PC-9 (cell line): ENCODE results near the gene CNTNAP2. TPM values are rescaled to one million over a fixed set of nuclear protein-coding genes. Genes with fewer than 3 reads are reported as not detected.

ENCODE experiments used
- BruUV-seq: library from RNA; stranded (reverse); fragments of 400-500 nt; replicated peaks from 2 replicates; lab custom pipeline; 2021; lab: Mats Ljungman, UMichigan
- CTCF ChIA-PET: fragments of 300-600 bp; sonication (Branson Sonifier 250); formaldehyde crosslinking; loops from one replicate; lab custom pipeline; 2022; ENCODE audit warnings: antibody characterized with exemption; lab: Charles Lee
- POLR2A ChIA-PET: fragments of 300-600 bp; sonication (Branson Sonifier 250); formaldehyde crosslinking; loops from one replicate; lab custom pipeline; 2022; ENCODE audit warnings: antibody characterized with exemption; ENCODE audit not compliant: unreplicated experiment; lab: Charles Lee
- DNase-seq, 2 experiments: peaks; one replicate each; pipeline versions ENCODE4 v3.0.0 to v3.0.0-alpha.2; 2015 to 2022; ENCODE audit warnings: mixed read lengths in 1 of 2
- H2AFZ ChIP-seq: fragments of 200-600 bp; sonication (generic); 2 replicates; pipeline ENCODE4 v1.8.1; 2017; ENCODE audit warnings: antibody characterized with exemption
- H3F3A ChIP-seq: fragments of 200-600 bp; sonication (generic); 2 replicates; pipeline ENCODE4 v1.8.1; 2017; ENCODE audit warnings: antibody characterized with exemption, mild to moderate bottlenecking, low read depth; ENCODE audit not compliant: insufficient read depth
- H3K27ac ChIP-seq: fragments of 200-600 bp; sonication (generic); 2 replicates; pipeline ENCODE4 v1.6.1; 2016; ENCODE audit warnings: mixed run types
- H3K27me3 ChIP-seq: fragments of 200-600 bp; sonication (generic); 2 replicates; pipeline ENCODE4 v1.6.1; 2016; ENCODE audit warnings: low read depth, mixed run types; ENCODE audit not compliant: insufficient read depth
- H3K36me3 ChIP-seq: fragments of 200-600 bp; sonication (generic); 2 replicates; pipeline ENCODE4 v1.6.1; 2016; ENCODE audit warnings: low read depth, mixed run types
- H3K4me1 ChIP-seq: fragments of 200-600 bp; sonication (generic); replicated peaks from 2 replicates; pipeline ENCODE4 v1.6.1; 2016; ENCODE audit warnings: mixed run types; ENCODE audit not compliant: insufficient read depth
- H3K4me2 ChIP-seq: fragments of 200-600 bp; sonication (generic); 2 replicates; pipeline ENCODE4 v1.6.1; 2017; ENCODE audit warnings: mixed run types
- H3K4me3 ChIP-seq: fragments of 200-600 bp; sonication (generic); 2 replicates; pipeline ENCODE4 v1.6.1; 2016; ENCODE audit warnings: mixed run types
- H3K79me2 ChIP-seq: fragments of 200-600 bp; sonication (generic); 2 replicates; pipeline ENCODE4 v1.6.1; 2017; ENCODE audit warnings: low read depth, mixed run types
- H3K9me2 ChIP-seq: fragments of 200-600 bp; sonication (generic); 2 replicates; pipeline ENCODE4 v1.8.1; 2017; ENCODE audit warnings: mild to moderate bottlenecking; ENCODE audit not compliant: insufficient read depth
- H3K9me3 ChIP-seq: fragments of 200-600 bp; sonication (generic); 2 replicates; pipeline ENCODE4 v1.8.1; 2016; ENCODE audit warnings: low read depth; ENCODE audit not compliant: insufficient read depth
- H4K20me1 ChIP-seq: fragments of 200-600 bp; sonication (generic); 2 replicates; pipeline ENCODE4 v1.8.1; 2017; ENCODE audit not compliant: insufficient read depth
- CTCF ChIP-seq: fragments of 200-600 bp; sonication (generic); conservative IDR thresholded peaks from 2 replicates; pipeline ENCODE4 v1.6.1; 2017; ENCODE audit warnings: mixed run types, antibody characterized with exemption, mild to moderate bottlenecking, moderate library complexity
- EZH2 ChIP-seq: fragments of 200-600 bp; sonication (generic); IDR thresholded peaks from 2 replicates; pipeline ENCODE4 v1.8.0; 2017; ENCODE audit warnings: antibody characterized with exemption, low read depth
- intact Hi-C: fragments of 100-400 bp; cut with micrococcal nuclease; formaldehyde crosslinking; loops from one replicate; pipeline ENCODE4 v1.10.0; 2022; ENCODE audit not compliant: unreplicated experiment
- total RNA-seq: library from RNA; stranded (reverse); gene quantifications from 2 replicates; pipeline ENCODE4 v1.2.3, GENCODE V29; 2021

CNTNAP2 gene
- total RNA-seq, 1 experiment from 2014 or later: not detected

- DNase-seq: no peak
- Histone ChIP-seq H4K20me1 (no peaks in the 10 kb centered on the region), H3K4me1 (no peaks in the 10 kb centered on the region), H2AFZ (no peak overlapping the region), H3K36me3 (no peaks in the 10 kb centered on the region), H3F3A (no peaks in the 10 kb centered on the region), H3K27ac (no peak overlapping the region), H3K4me2 (no peak overlapping the region), H3K27me3 (no peaks in the 10 kb centered on the region), H3K9me2 (no peaks in the 10 kb centered on the region), H3K79me2 (no peaks in the 10 kb centered on the region), H3K4me3 (no peak overlapping the region), H3K9me3 (no peaks in the 10 kb centered on the region)
- intact Hi-C loops: no loop called here
- BruUV-seq: no TSS peak
- CTCF ChIA-PET: no interaction called here
- POLR2A ChIA-PET: no interaction called here
- TF ChIP-seq CTCF (no peak), EZH2 (no peak)
Observed at GRCh38 chr7:146401939-146402338, 285.3 kb downstream of the CNTNAP2 start.

GRCh38 chr7:146405737-146406136 lies 289.1 kb downstream of the CNTNAP2 start:
- DNase-seq: no peak
- ChIA-PET CTCF (no interaction called here), POLR2A (no interaction called here)
- intact Hi-C loops: no loop called here
- Histone ChIP-seq H2AFZ (no peak overlapping the region), H4K20me1 (no peaks in the 10 kb centered on the region), H3K4me2 (no peak overlapping the region), H3K79me2 (no peaks in the 10 kb centered on the region), H3F3A (no peaks in the 10 kb centered on the region), H3K9me2 (no peaks in the 10 kb centered on the region), H3K4me1 (no peaks in the 10 kb centered on the region), H3K36me3 (no peaks in the 10 kb centered on the region), H3K27me3 (no peaks in the 10 kb centered on the region), H3K27ac (no peak overlapping the region), H3K9me3 (no peaks in the 10 kb centered on the region), H3K4me3 (no peak overlapping the region)
- BruUV-seq: no TSS peak
- no peak for TF ChIP-seq EZH2
- TF ChIP-seq CTCF: no peak

- Histone ChIP-seq H3F3A (no peaks in the 10 kb centered on the region; the same call in 1 of the 2 replicates), H3K9me2 (no peaks in the 10 kb centered on the region; the same call in 1 of the 2 replicates), H3K79me2 (no peaks in the 10 kb centered on the region), H2AFZ (no peak overlapping the region), H3K27me3 (0 out of 2 replicates have a peak, but pooled peaks cover 2% of the 10 kb centered on the region), H3K9me3 (no peaks in the 10 kb centered on the region), H3K4me2 (no peak overlapping the region), H3K4me1 (no peaks in the 10 kb centered on the region), H4K20me1 (no peaks in the 10 kb centered on the region), H3K27ac (no peak overlapping the region), H3K4me3 (no peak overlapping the region), H3K36me3 (no peaks in the 10 kb centered on the region)
- CTCF ChIA-PET: no interaction called here
- no TSS peak for BruUV-seq
- POLR2A ChIA-PET: no interaction called here
- no peak for DNase-seq
- TF ChIP-seq CTCF (no peak), EZH2 (no peak)
- intact Hi-C loops: no loop called here
Observed at GRCh38 chr7:146411975-146412374, 295.4 kb downstream of the CNTNAP2 start.
